WTC11 (cell line): ENCODE results near the gene CHCT1.

Experiments used
- ATF3 ChIP-seq: sonication (generic); formaldehyde crosslinking; conservative IDR thresholded peaks from 2 replicates; pipeline ENCODE4 v1.8.1; 2022; ENCODE audit warnings: mild to moderate bottlenecking, missing genetic modification reagents
- CTCF ChIP-seq: fragments of 200-600 bp; IDR thresholded peaks from 2 replicates; pipeline ENCODE4 v1.8.0; 2022; ENCODE audit warnings: antibody characterized with exemption
- ELF4 ChIP-seq: sonication (generic); formaldehyde crosslinking; IDR thresholded peaks from 2 replicates; pipeline ENCODE4 v1.8.1; 2022; ENCODE audit warnings: low read depth, mild to moderate bottlenecking, moderate library complexity, missing genetic modification reagents
- ETV6 ChIP-seq: sonication (generic); formaldehyde crosslinking; IDR thresholded peaks from 2 replicates; pipeline ENCODE4 v1.8.1; 2022; ENCODE audit warnings: mild to moderate bottlenecking, missing genetic modification reagents
- FOXJ3 ChIP-seq: sonication (generic); formaldehyde crosslinking; IDR thresholded peaks from 2 replicates; pipeline ENCODE4 v1.9.0; 2021; ENCODE audit warnings: missing genetic modification reagents, mild to moderate bottlenecking, borderline replicate concordance
- FOXP1 ChIP-seq: sonication (generic); formaldehyde crosslinking; IDR thresholded peaks from 2 replicates; pipeline ENCODE4 v1.8.0; 2022; ENCODE audit warnings: missing genetic modification reagents, mild to moderate bottlenecking, moderate library complexity, borderline replicate concordance
- FOXP4 ChIP-seq: sonication (generic); formaldehyde crosslinking; IDR thresholded peaks from 2 replicates; pipeline ENCODE4 v1.8.0; 2022; ENCODE audit warnings: mild to moderate bottlenecking, missing genetic modification reagents
- GABPB1 ChIP-seq: sonication (generic); formaldehyde crosslinking; IDR thresholded peaks from 2 replicates; pipeline ENCODE4 v1.8.1; 2023; ENCODE audit warnings: mild to moderate bottlenecking, missing genetic modification reagents
- NFE2L1 ChIP-seq: sonication (generic); formaldehyde crosslinking; IDR thresholded peaks from 2 replicates; pipeline ENCODE4 v1.8.1; 2023; ENCODE audit warnings: missing genetic modification reagents
- NR3C1 ChIP-seq: sonication (generic); formaldehyde crosslinking; conservative IDR thresholded peaks from 2 replicates; pipeline ENCODE4 v1.8.1; 2023; ENCODE audit warnings: low read depth, mild to moderate bottlenecking, missing genetic modification reagents
- TF ChIP-seq, protein P1 (sequence below): sonication (generic); formaldehyde crosslinking; IDR thresholded peaks from 2 replicates; pipeline ENCODE4 v1.8.1; 2022; ENCODE audit warnings: mild to moderate bottlenecking, missing genetic modification reagents, moderate library complexity, borderline replicate concordance

DNA sequence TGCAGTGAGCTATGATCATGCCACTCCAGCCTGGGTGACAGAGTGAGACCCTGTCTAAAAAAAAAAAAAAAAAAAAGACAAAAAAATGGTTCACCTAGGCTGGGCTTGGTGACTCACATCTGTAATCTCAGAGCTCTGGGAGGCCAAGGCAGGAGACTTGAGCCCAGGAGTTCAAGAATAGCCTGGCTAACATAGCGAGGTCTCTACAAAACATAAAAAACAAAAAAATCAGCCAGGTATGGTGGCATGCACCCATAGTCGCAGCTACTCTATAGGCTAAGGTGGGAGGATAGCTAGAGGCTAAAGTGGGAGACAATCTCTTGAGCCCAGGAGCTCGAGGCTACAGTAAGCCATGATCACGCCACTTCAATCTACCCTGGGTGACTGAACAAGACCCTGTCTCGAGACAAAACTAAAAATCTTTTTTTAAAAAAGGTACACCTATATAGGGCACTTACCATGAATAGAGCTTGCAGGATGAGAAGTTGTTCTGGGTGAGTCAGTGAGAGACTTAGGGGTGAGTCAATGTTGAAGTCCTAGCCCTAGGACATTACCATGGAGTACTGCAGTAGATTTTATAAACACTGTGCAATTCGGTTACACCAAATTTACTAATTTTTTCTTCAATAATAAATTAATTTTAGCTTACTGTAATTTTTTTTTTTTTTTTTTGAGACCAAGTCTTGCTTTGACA lies 49.4 kb upstream of the CHCT1 start:
- TF ChIP-seq GABPB1: no peak
- no peak for TF ChIP-seq FOXJ3
- no peak for TF ChIP-seq CTCF
- TF ChIP-seq FOXP1: no peak
- TF ChIP-seq NR3C1 (CRISPR knock-in tag): no peak
- TF ChIP-seq ETV6: no peak
- TF ChIP-seq FOXP4 (CRISPR knock-in tag): no peak
- TF ChIP-seq, protein P1, sequence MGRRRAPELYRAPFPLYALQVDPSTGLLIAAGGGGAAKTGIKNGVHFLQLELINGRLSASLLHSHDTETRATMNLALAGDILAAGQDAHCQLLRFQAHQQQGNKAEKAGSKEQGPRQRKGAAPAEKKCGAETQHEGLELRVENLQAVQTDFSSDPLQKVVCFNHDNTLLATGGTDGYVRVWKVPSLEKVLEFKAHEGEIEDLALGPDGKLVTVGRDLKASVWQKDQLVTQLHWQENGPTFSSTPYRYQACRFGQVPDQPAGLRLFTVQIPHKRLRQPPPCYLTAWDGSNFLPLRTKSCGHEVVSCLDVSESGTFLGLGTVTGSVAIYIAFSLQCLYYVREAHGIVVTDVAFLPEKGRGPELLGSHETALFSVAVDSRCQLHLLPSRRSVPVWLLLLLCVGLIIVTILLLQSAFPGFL: no peak
- no peak for TF ChIP-seq NFE2L1 (CRISPR knock-in tag)
- TF ChIP-seq ELF4 (CRISPR knock-in tag): no peak
- no peak for TF ChIP-seq ATF3
